ENCODE data around the gene BAIAP2.

The BAIAP2 gene

DNA sequence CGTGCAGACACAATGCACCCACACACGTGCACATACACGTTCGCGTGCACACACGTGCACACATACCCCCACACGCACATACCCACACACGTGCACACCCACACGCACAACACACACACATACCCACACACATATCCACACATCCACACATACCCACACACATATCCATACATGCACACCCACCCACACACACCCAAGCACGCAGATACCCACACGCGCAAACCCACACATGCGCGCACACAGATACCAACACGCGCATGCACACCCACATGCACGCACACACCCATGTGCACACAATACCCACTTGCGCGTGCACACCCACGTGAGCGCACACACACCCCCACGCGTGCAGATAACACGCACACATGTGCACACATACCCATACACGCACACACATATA, 103.5 kb downstream of the BAIAP2 start:
- no peak overlapping the region for H3K4me3 ChIP-seq (ENCODE audit: insufficient read length, low read depth)
- TF ChIP-seq YY1 (IDR thresholded peaks at IDR 0.05; ENCODE audit: insufficient read depth, insufficient read length) (no peak), SUZ12 (IDR thresholded peaks at IDR 0.05; ENCODE audit: extremely low read depth, insufficient read depth, insufficient read length) (no peak), ZNF274 (IDR thresholded peaks at IDR 0.05; ENCODE audit: low read depth, low read length) (no peak)
- no peaks in the 10 kb centered on the region; the same call in 1 of the 2 replicates for H3K9me3 ChIP-seq (ENCODE audit: insufficient read depth, low read length)
- no peaks in the 10 kb centered on the region for H3K36me3 ChIP-seq (ENCODE audit: insufficient read depth, insufficient read length, low read length)
- H3K4me1 ChIP-seq (ENCODE audit: insufficient read depth, insufficient read length) = peaks cover 18% of the 10 kb centered on the region
- no peak for DNase-seq (ENCODE audit: low read depth, low spot score)
- H3K9ac ChIP-seq (ENCODE audit: insufficient read length, low read depth) = no peak overlapping the region
- H3K27me3 ChIP-seq (ENCODE audit: insufficient read depth, insufficient read length) = peaks cover 3% of the 10 kb centered on the region

- no peak for DNase-seq (ENCODE audit: low read depth, low spot score)
These were observed 104.5 kb downstream of the BAIAP2 start for GRCh38 chr17:81139428-81139827.

DNA sequence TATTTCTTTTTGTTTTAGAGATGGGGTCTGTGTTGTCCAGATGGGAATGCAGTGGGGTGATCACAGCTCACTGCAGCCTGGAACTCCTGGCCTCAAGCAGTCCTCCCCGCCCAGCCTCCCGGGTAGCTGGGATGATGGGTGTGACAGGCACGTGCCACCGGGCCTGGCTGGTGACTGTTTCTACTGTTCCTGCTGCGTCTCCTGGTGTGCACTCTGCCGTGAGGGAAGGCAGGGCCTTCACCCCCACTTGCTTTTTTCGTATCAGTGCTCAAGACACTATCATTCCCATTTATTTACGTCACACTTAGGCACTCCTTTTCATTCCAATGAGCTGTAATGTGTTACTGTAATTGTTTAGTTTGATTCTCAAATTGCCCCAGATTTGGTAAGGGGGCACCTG, 105.1 kb downstream of the BAIAP2 start:
- no peak for DNase-seq (ENCODE audit: low read depth, low spot score)
- Histone ChIP-seq H3K4me1 (ENCODE audit: insufficient read depth, insufficient read length) (peaks cover 8% of the 10 kb centered on the region), H3K9ac (ENCODE audit: insufficient read length, low read depth) (no peak overlapping the region), H3K9me3 (ENCODE audit: insufficient read depth, low read length) (no peaks in the 10 kb centered on the region; the same call in 1 of the 2 replicates), H3K27me3 (ENCODE audit: insufficient read depth, insufficient read length) (peaks cover 3% of the 10 kb centered on the region), H3K4me3 (ENCODE audit: insufficient read length, low read depth) (no peak overlapping the region), H3K36me3 (ENCODE audit: insufficient read depth, insufficient read length, low read length) (no peaks in the 10 kb centered on the region)
- TF ChIP-seq YY1 (IDR thresholded peaks at IDR 0.05; ENCODE audit: insufficient read depth, insufficient read length) (no peak), ZNF274 (IDR thresholded peaks at IDR 0.05; ENCODE audit: low read depth, low read length) (no peak), SUZ12 (IDR thresholded peaks at IDR 0.05; ENCODE audit: extremely low read depth, insufficient read depth, insufficient read length) (no peak)

More at GRCh38 chr17:81139428-81139827, 104.5 kb downstream of the BAIAP2 start:
- Histone ChIP-seq H3K9ac (ENCODE audit: insufficient read length, low read depth) (no peak overlapping the region), H3K36me3 (ENCODE audit: insufficient read depth, insufficient read length, low read length) (no peaks in the 10 kb centered on the region), H3K27me3 (ENCODE audit: insufficient read depth, insufficient read length) (peaks cover 3% of the 10 kb centered on the region), H3K9me3 (ENCODE audit: insufficient read depth, low read length) (no peaks in the 10 kb centered on the region; the same call in 1 of the 2 replicates), H3K4me3 (ENCODE audit: insufficient read length, low read depth) (no peak overlapping the region), H3K4me1 (ENCODE audit: insufficient read depth, insufficient read length) (peaks cover 9% of the 10 kb centered on the region)
- TF ChIP-seq ZNF274 (IDR thresholded peaks at IDR 0.05; ENCODE audit: low read depth, low read length) = no peak
- TF ChIP-seq SUZ12 (IDR thresholded peaks at IDR 0.05; ENCODE audit: extremely low read depth, insufficient read depth, insufficient read length) = no peak
- no peak for TF ChIP-seq YY1 (IDR thresholded peaks at IDR 0.05; ENCODE audit: insufficient read depth, insufficient read length)

GRCh38 chr17:81140695-81141094, 105.7 kb downstream of the BAIAP2 start:
- TF ChIP-seq SUZ12 (IDR thresholded peaks at IDR 0.05; ENCODE audit: extremely low read depth, insufficient read depth, insufficient read length) (no peak), YY1 (IDR thresholded peaks at IDR 0.05; ENCODE audit: insufficient read depth, insufficient read length) (no peak)
- Histone ChIP-seq H3K4me3 (ENCODE audit: insufficient read length, low read depth) (no peak overlapping the region), H3K4me1 (ENCODE audit: insufficient read depth, insufficient read length) (peaks cover 8% of the 10 kb centered on the region), H3K36me3 (ENCODE audit: insufficient read depth, insufficient read length, low read length) (no peaks in the 10 kb centered on the region), H3K27me3 (ENCODE audit: insufficient read depth, insufficient read length) (peaks cover 3% of the 10 kb centered on the region), H3K9me3 (ENCODE audit: insufficient read depth, low read length) (no peaks in the 10 kb centered on the region; the same call in 1 of the 2 replicates), H3K9ac (ENCODE audit: insufficient read length, low read depth) (no peak overlapping the region)
- DNase-seq (ENCODE audit: low read depth, low spot score) = no peak

GRCh38 chr17:81142301-81143199, 107.6 kb downstream of the BAIAP2 start:
- H3K27me3 ChIP-seq (ENCODE audit: insufficient read depth, insufficient read length) = peaks cover 3% of the 10 kb centered on the region
- H3K9ac ChIP-seq (ENCODE audit: insufficient read length, low read depth) = no peak overlapping the region
- no peak for TF ChIP-seq ZNF274 (IDR thresholded peaks at IDR 0.05; ENCODE audit: low read depth, low read length)
- TF ChIP-seq YY1 (IDR thresholded peaks at IDR 0.05; ENCODE audit: insufficient read depth, insufficient read length) = no peak
- no peak for TF ChIP-seq SUZ12 (IDR thresholded peaks at IDR 0.05; ENCODE audit: extremely low read depth, insufficient read depth, insufficient read length)
- DNase-seq (ENCODE audit: low read depth, low spot score) = peak; percentile 56
- no peaks in the 10 kb centered on the region for H3K36me3 ChIP-seq (ENCODE audit: insufficient read depth, insufficient read length, low read length)
- H3K4me1 ChIP-seq (ENCODE audit: insufficient read depth, insufficient read length) = peaks cover 6% of the 10 kb centered on the region
- H3K9me3 ChIP-seq (ENCODE audit: insufficient read depth, low read length) = no peaks in the 10 kb centered on the region; the same call in 1 of the 2 replicates
- H3K4me3 ChIP-seq (ENCODE audit: insufficient read length, low read depth) = no peak overlapping the region

- H3K36me3 ChIP-seq (ENCODE audit: insufficient read depth, insufficient read length, low read length) = no peaks in the 10 kb centered on the region
- H3K4me1 ChIP-seq (ENCODE audit: insufficient read depth, insufficient read length) = peaks cover 6% of the 10 kb centered on the region
- no peak for DNase-seq (ENCODE audit: low read depth, low spot score)
- no peak overlapping the region for H3K4me3 ChIP-seq (ENCODE audit: insufficient read length, low read depth)
- H3K9me3 ChIP-seq (ENCODE audit: insufficient read depth, low read length) = no peaks in the 10 kb centered on the region; the same call in 1 of the 2 replicates
- H3K27me3 ChIP-seq (ENCODE audit: insufficient read depth, insufficient read length) = peaks cover 3% of the 10 kb centered on the region
- H3K9ac ChIP-seq (ENCODE audit: insufficient read length, low read depth) = no peak overlapping the region
- no peak for TF ChIP-seq SUZ12 (IDR thresholded peaks at IDR 0.05; ENCODE audit: extremely low read depth, insufficient read depth, insufficient read length)
- TF ChIP-seq ZNF274 (IDR thresholded peaks at IDR 0.05; ENCODE audit: low read depth, low read length) = no peak
These were observed 108.2 kb downstream of the BAIAP2 start for GRCh38 chr17:81143200-81143527.

GRCh38 chr17:81143717-81144422, 108.9 kb downstream of the BAIAP2 start:
- H3K4me1 ChIP-seq (ENCODE audit: insufficient read depth, insufficient read length) = peaks cover 10% of the 10 kb centered on the region
- H3K9me3 ChIP-seq (ENCODE audit: insufficient read depth, low read length) = no peaks in the 10 kb centered on the region
- H3K27me3 ChIP-seq (ENCODE audit: insufficient read depth, insufficient read length) = no peaks in the 10 kb centered on the region
- H3K36me3 ChIP-seq (ENCODE audit: insufficient read depth, insufficient read length, low read length) = no peaks in the 10 kb centered on the region
- TF ChIP-seq ZNF274 (IDR thresholded peaks at IDR 0.05; ENCODE audit: low read depth, low read length) = no peak
- TF ChIP-seq SUZ12 (IDR thresholded peaks at IDR 0.05; ENCODE audit: extremely low read depth, insufficient read depth, insufficient read length) = no peak
- H3K9ac ChIP-seq (ENCODE audit: insufficient read length, low read depth) = no peak overlapping the region
- no peak overlapping the region for H3K4me3 ChIP-seq (ENCODE audit: insufficient read length, low read depth)
- no peak for DNase-seq (ENCODE audit: low read depth, low spot score)
